ENCODE data around the gene HCAR3.
"Not testable (repeated sequence)": the region's sequence is repeated elsewhere in the genome, so short reads cannot be mapped to it uniquely, and the experiment has no call there.

Gene HCAR3

DNA sequence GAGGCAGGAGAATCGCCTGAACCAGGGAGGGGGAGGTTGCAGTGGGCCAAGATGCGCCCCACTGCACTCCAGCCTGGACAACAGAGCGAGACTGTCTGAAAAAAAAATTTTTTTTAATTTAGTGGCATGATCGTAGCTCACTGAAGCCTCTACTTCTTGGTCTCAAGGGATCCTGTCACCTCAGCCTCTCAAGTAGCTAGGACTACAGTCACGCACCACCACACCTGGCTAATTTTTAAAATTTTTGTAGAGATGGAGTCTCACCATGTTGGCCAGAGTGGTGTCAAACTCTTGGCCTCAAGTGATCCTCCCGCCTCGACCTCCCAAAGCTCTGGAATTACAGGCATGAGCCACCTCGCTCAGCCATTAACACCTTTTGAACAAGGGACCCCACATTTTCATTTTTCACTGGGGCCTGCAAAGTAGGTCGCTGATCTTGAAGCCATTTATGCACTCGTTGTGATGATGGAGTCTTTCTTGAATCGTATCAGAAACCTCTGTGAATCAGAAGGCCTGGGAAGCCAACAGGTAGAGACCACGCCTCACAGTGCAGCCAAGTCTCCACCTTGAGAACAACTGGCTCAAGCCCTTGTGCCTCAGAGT, 8.1 kb upstream of the HCAR3 start:
- FAIRE-seq = peak; percentile 42

DNA sequence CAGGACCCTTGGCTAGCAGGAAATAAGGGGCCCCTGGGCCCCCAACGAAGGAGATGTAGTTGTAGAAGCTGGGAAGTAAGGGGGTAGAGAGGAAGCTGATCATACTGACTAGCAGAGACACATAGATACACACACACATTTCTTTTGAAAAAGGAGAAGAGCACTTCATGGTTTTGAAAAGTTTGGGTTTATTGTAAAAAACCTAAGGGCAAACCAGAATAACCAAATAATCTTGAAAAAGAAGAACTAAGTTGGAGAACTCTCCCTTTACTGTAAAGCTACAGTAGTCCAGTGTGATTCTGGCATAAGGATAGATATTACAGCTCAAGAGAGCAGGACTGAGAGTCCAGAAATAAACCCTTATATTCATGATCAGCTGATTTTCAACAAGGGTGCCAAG, 5.8 kb upstream of the HCAR3 start:
- DNase-seq (ENCODE audit: insufficient read length, low spot score) (no peak), FAIRE-seq (no peak)

More for the DNA sequence above, 8.1 kb upstream of the HCAR3 start:
- no peak for DNase-seq (ENCODE audit: insufficient read length, low spot score)

- DNase-seq (ENCODE audit: insufficient read length, low spot score) (no peak), FAIRE-seq (no peak)
These were observed 4.5 kb upstream of the HCAR3 start for GRCh38 chr12:122721057-122721545.

DNA sequence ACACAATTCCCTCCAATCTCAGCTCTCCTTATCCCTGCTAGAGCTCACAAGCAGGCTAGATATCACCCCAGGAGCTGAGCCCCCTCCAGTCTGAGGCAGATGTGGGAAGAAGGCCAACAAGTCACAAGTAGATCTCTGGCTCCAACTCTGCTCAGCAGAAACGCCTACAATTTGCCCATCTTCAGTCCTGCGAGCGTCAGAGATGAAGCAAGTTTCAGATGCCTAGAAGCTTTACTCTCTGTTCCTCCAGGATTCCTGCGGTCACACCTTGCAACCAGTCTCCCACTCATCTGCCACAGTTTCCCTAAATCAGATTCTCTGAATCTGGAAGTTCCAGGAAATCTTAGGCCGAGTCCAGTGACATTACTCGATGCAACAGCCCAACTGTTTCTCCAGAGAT, 1.4 kb downstream of the HCAR3 start:
- DNase-seq (ENCODE audit: insufficient read length, low spot score); FAIRE-seq: not testable (repeated sequence)

GRCh38 chr12:122713491-122714188, 3.0 kb downstream of the HCAR3 start:
- not testable (repeated sequence) for DNase-seq (ENCODE audit: insufficient read length, low spot score)
- peak; percentile 80 for FAIRE-seq

DNA sequence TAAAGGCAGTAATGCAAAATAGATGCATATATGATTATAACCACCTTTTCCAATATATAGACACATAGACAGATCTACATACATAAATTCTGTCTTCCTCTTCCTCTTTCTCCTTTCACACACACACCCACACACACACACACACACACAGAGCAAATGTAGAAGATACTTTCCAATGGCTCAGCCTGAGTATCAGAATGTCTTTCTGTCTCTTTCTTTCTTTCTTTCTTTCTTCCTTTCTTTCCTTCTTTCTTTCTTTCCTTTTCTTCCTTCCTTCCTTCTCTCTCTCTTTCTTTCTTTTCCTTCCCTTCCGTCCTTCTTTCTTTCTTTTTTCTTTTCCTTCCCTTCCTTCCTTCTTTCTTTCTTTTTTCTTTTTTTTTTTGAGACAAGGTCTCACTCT, 5.3 kb downstream of the HCAR3 start:
- not testable (repeated sequence) for FAIRE-seq; DNase-seq (ENCODE audit: insufficient read length, low spot score)

- not testable (repeated sequence) for DNase-seq (ENCODE audit: insufficient read length, low spot score)
These were observed 6.3 kb downstream of the HCAR3 start for GRCh38 chr12:122710341-122710740.

DNA sequence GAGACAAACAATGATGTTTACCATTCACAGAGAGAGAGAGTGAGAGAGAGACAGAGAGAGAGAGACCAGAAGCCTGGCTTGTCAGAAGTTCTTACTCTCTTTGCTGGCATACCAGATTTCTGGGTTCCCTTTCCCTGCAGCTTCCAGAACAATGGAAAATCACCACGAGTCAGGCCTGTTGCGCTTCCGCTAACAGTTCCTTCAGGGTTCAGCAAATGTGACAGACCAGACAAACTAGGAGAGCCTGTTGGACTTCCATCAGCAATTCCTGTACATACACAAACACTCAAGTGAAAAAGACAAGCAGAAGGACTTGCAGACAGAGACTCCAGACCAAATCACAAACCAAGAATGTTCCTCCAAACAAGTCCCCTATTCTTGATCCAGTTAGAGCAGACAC, 7.3 kb downstream of the HCAR3 start:
- FAIRE-seq; DNase-seq (ENCODE audit: insufficient read length, low spot score): not testable (repeated sequence)

More at GRCh38 chr12:122710341-122710740, 6.3 kb downstream of the HCAR3 start:
- not testable (repeated sequence) for FAIRE-seq

DNA sequence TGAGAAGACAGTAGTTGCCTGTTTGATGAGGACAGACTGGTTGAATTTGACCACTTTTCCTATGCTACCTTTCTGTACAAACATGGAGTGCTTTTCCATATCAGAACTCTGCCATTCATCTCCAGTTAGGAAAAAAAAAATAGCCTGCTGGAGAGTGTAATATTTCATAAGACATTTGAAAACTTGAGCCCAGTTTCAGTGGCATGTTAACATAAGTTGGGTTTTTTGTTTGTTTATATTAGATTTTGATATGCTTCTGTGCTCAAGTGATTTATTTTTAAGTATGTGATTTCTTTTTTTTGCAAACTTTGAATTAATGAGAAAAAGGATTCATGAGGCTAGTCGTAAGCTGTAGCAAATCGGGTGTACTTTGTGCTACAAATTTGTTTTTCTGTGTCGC, 12.8 kb downstream of the HCAR3 start:
- FAIRE-seq; DNase-seq (ENCODE audit: insufficient read length, low spot score): not testable (repeated sequence)

GRCh38 chr12:122702890-122703611, 13.6 kb downstream of the HCAR3 start, which contains the start of gene HCAR2:
TSS of gene HCAR2 (minus strand) at chr12:122703357. CDS start at chr12:122703283, 74 bp downstream.
- DNase-seq (ENCODE audit: insufficient read length, low spot score); FAIRE-seq: not testable (repeated sequence)

DNA sequence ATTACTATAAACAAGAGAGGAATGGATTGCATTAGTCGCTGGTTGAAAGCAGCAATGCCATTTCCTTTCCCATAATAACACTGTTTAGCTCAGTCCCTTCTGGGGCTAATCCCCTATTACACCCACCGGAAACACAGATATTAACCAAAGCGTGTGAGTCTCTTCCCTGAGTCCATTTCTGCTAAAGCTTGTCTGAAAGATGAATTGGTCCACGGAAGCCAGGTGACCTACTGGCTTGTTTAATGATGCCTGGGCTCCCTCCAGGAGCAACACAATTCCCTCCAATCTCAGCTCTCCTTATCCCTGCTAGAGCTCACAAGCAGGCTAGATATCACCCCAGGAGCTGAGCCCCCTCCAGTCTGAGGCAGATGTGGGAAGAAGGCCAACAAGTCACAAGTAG, 15.1 kb downstream of the HCAR3 start:
- FAIRE-seq; DNase-seq (ENCODE audit: insufficient read length, low spot score): not testable (repeated sequence)

GRCh38 chr12:122700038-122700710, 16.4 kb downstream of the HCAR3 start:
- not testable (repeated sequence) for DNase-seq (ENCODE audit: insufficient read length, low spot score); FAIRE-seq

DNA sequence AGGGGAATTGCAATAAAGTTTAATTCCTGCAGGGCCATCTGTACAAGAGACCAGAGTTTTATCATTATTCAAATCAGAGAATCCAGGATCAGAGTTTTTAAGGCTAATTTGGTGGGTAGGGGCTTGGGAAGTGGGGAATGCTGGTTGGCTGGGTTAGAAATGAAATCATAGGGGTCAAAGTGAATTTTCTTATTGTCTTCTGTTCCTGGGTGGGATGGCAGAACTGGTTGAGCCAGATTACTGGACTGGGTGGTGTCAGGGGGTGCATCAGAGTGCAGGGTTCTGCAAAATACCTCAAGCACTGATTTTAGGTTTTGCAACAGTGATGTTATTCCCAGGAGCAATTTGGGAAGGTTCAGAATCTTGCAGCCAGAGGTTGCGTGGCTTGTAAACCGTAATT, 19.7 kb downstream of the HCAR3 start:
- FAIRE-seq; DNase-seq (ENCODE audit: insufficient read length, low spot score): not testable (repeated sequence)

GRCh38 chr12:122691566-122691965, 25.0 kb downstream of the HCAR3 start:
- no peak for FAIRE-seq
- no peak for DNase-seq (ENCODE audit: insufficient read length, low spot score)

- FAIRE-seq = no peak
These were observed 28.3 kb downstream of the HCAR3 start for GRCh38 chr12:122688291-122688690.

DNA sequence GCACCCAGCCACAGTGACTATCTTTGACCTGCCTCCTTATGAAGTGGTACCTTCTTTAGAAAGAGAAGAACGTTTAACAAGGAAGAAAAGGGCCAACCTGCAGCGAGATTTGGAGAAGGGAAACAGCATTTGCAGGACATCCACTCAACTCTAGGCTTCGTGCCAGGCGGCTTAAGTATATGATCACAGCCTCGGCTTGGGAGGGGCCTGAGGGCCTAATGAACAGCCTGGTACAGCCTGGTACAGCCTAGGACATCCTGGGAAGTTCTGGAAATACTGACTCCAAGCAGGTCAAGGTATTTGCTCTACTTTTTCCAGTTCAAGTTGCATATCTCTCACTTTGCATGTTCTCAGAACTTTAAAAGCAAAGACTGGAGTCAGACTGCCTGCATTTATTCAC, 29.5 kb downstream of the HCAR3 start:
- FAIRE-seq (no peak), DNase-seq (ENCODE audit: insufficient read length, low spot score) (no peak)

More at GRCh38 chr12:122688291-122688690, 28.3 kb downstream of the HCAR3 start:
- no peak for DNase-seq (ENCODE audit: insufficient read length, low spot score)

- FAIRE-seq (no peak), DNase-seq (ENCODE audit: insufficient read length, low spot score) (no peak)
These were observed 30.1 kb downstream of the HCAR3 start for GRCh38 chr12:122686538-122686937.

DNA sequence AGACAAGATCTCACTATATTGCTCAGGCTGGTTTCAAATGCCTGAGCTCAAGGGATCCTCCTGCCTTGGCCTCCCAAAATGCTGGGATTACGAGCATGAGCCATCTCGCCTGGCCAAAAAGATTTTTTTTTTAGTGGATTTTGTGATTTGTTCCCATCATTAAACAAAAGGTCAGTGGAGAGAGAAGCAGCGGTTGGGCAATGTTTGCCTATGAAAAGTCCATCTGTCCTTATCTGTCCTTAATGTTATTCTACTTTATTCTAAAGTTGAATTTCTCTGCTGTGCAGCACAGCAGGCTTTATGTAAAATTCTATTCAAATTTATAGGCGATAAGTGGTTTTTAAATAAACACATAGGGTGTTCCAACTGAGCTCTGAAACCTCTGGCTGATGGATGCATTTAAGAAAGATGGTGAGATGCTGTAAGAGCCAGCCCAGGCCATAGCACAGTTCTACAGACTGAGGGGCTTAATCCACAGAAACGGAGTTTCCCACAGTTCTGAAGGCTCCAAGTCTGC, 32.3 kb downstream of the HCAR3 start:
- FAIRE-seq (no peak), DNase-seq (ENCODE audit: insufficient read length, low spot score) (no peak)

GRCh38 chr12:122681814-122682213, 34.8 kb downstream of the HCAR3 start:
- DNase-seq (ENCODE audit: insufficient read length, low spot score) (no peak), FAIRE-seq (no peak)

DNA sequence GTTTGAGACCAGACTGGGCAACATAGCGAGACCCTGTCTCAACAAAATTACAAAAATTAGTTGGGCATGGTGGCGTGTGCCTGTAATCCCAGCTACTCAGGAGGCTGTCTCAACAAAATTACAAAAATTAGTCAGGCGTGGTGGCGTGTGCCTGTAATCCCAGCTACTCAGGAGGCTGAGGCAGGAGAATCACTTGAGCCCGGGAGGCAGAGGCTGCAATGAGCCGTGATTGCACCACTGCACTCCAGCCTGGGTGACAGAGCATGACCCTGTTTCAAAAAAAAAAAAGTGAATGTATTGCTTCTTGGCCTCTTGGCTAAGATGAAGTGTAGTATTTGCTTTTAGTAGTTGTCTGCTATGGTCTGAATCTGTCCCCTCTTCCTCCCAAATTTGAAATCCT, 35.6 kb downstream of the HCAR3 start:
- FAIRE-seq; DNase-seq (ENCODE audit: insufficient read length, low spot score): not testable (repeated sequence)
